ENCODE results near the gene SORCS1.

SORCS1 gene

GRCh38 chr10:106565546-106565945 lies 599.0 kb downstream of the SORCS1 start:
- CTCF ChIA-PET = interaction anchor here (1.2 kb wide), 1 partner anchor 9 kb away, joined by 3 read pairs; no protein-coding TSS in a partner anchor

GRCh38 chr10:106563384-106563783 lies 601.1 kb downstream of the SORCS1 start:
- Histone ChIP-seq H3K4me3 (ENCODE audit: low read depth, low read length) (no peak overlapping the region), H3K9me3 (ENCODE audit: control insufficient read depth, insufficient read depth, low read depth, low read length) (no peaks in the 10 kb centered on the region), H3K4me1 (ENCODE audit: control insufficient read depth, insufficient read depth, low read length) (peaks cover 4% of the 10 kb centered on the region; the same call in 1 of the 2 replicates), H3K36me3 (ENCODE audit: control insufficient read depth in 2 of 2, insufficient read depth in 1 of 2, low read length in 2 of 2) (no peaks in the 10 kb centered on the region), H3K27ac (ENCODE audit: extremely low read depth, low read depth, low read length) (no peak overlapping the region)
- TF ChIP-seq ZNF548 (tag by site-specific recombination; IDR thresholded peaks at IDR 0.05) = no peak
- TF ChIP-seq ZBTB11 (tag by site-specific recombination; conservative IDR thresholded peaks at IDR 0.05; ENCODE audit: low read depth) = no peak
- no peak for TF ChIP-seq BCL6B (tag by site-specific recombination; IDR thresholded peaks at IDR 0.05)
- no peak for TF ChIP-seq ZNF629 (tag by site-specific recombination; IDR thresholded peaks at IDR 0.05)
- no peak for TF ChIP-seq ZNF354C (tag by site-specific recombination; IDR thresholded peaks at IDR 0.05; ENCODE audit: borderline replicate concordance, low read depth)
- no peak for TF ChIP-seq SP2 (tag by site-specific recombination; IDR thresholded peaks at IDR 0.05)
- TF ChIP-seq ZNF610 (tag by site-specific recombination; IDR thresholded peaks at IDR 0.05; ENCODE audit: borderline replicate concordance) = no peak
- CTCF ChIA-PET = interaction anchor here (0.5 kb wide), 1 partner anchor 62 kb away, joined by 4 read pairs; no protein-coding TSS in a partner anchor
- POLR2A ChIA-PET = no interaction called here

More at GRCh38 chr10:106565546-106565945, 599.0 kb downstream of the SORCS1 start:
- POLR2A ChIA-PET = no interaction called here
- TF ChIP-seq ZNF501 (tag by site-specific recombination; IDR thresholded peaks at IDR 0.05) = no peak
- Histone ChIP-seq H3K4me3 (ENCODE audit: low read depth, low read length) (no peak overlapping the region), H3K4me1 (ENCODE audit: control insufficient read depth, insufficient read depth, low read length) (no peaks in the 10 kb centered on the region), H3K9me3 (ENCODE audit: control insufficient read depth, insufficient read depth, low read depth, low read length) (no peaks in the 10 kb centered on the region), H3K36me3 (ENCODE audit: control insufficient read depth in 2 of 2, insufficient read depth in 1 of 2, low read length in 2 of 2) (no peaks in the 10 kb centered on the region), H3K27ac (ENCODE audit: extremely low read depth, low read depth, low read length) (no peak overlapping the region)

GRCh38 chr10:106560925-106561640 lies 603.4 kb downstream of the SORCS1 start:
- H3K4me3 ChIP-seq (ENCODE audit: low read depth, low read length) = no peak overlapping the region
- H3K27ac ChIP-seq (ENCODE audit: extremely low read depth, low read depth, low read length) = no peak overlapping the region
- H3K9me3 ChIP-seq (ENCODE audit: control insufficient read depth, insufficient read depth, low read depth, low read length) = no peaks in the 10 kb centered on the region
- H3K4me1 ChIP-seq (ENCODE audit: control insufficient read depth, insufficient read depth, low read length) = peaks cover 6% of the 10 kb centered on the region; the same call in 1 of the 2 replicates
- ChIA-PET CTCF (no interaction called here), POLR2A (no interaction called here)
- no peaks in the 10 kb centered on the region for H3K36me3 ChIP-seq (ENCODE audit: control insufficient read depth in 2 of 2, insufficient read depth in 1 of 2, low read length in 2 of 2)
- TF ChIP-seq ZNF26 (tag by site-specific recombination; IDR thresholded peaks at IDR 0.05) (no peak), ZNF394 (tag by site-specific recombination; IDR thresholded peaks at IDR 0.05; ENCODE audit: borderline replicate concordance) (no peak), ZIC2 (tag by site-specific recombination; IDR thresholded peaks at IDR 0.05) (no peak), ZBTB26 (tag by site-specific recombination; optimal IDR thresholded peaks at IDR 0.05) (no peak), ZNF654 (tag by site-specific recombination; IDR thresholded peaks at IDR 0.05; ENCODE audit: low read depth) (no peak), ZNF248 (tag by site-specific recombination; IDR thresholded peaks at IDR 0.05) (no peak), ZNF473 (tag by site-specific recombination; IDR thresholded peaks at IDR 0.05) (no peak), ZNF76 (tag by site-specific recombination; IDR thresholded peaks at IDR 0.05; ENCODE audit: borderline replicate concordance, low read depth) (no peak), PRDM6 (tag by site-specific recombination; IDR thresholded peaks at IDR 0.05) (no peak)

Data from HEK293 (cell line).